Keratinocyte (primary cell): ENCODE measurements around the gene TBC1D13. TPM values are rescaled to one million over a fixed set of nuclear protein-coding genes. Genes with fewer than 3 reads are reported as not detected.

Experiments used
- DNase-seq: peaks from one replicate; pipeline ENCODE4 v3.0.0-alpha.2; 2011; ENCODE audit warnings: low read depth, missing footprints, low spot score
- FAIRE-seq: peaks from 2 replicates; lab custom pipeline; 2011; peaks lifted over from hg19 to GRCh38; lab: Jason Lieb, UNC
- H2AFZ ChIP-seq: 2 replicates; pipeline ENCODE4 v1.6.0; 2012; ENCODE audit warnings: low read length, control low read depth, inconsistent platforms; ENCODE audit not compliant: control insufficient read depth
- H3K27ac ChIP-seq: 2 replicates; pipeline ENCODE4 v1.5.1; 2011; ENCODE audit warnings: low read length; ENCODE audit not compliant: control insufficient read depth, insufficient read depth
- H3K27me3 ChIP-seq: 3 replicates; pipeline ENCODE4 v1.6.0; 2011; ENCODE audit warnings: low read length; ENCODE audit not compliant: control insufficient read depth, insufficient read depth; ENCODE audit errors: extremely low read depth
- H3K36me3 ChIP-seq, 2 experiments: 2 replicates in 1 of 2; 3 replicates in 1 of 2; pipeline ENCODE4 v1.5.1; 2011; ENCODE audit warnings: low read length in 2 of 2, mild to moderate bottlenecking in 1 of 2; ENCODE audit not compliant: control insufficient read depth in 2 of 2, insufficient read depth in 2 of 2; ENCODE audit errors: extremely low read depth in 1 of 2
- H3K4me1 ChIP-seq: 3 replicates; pipeline ENCODE4 v1.5.1; 2011; ENCODE audit warnings: low read length; ENCODE audit not compliant: control insufficient read depth, insufficient read depth; ENCODE audit errors: extremely low read depth
- H3K4me2 ChIP-seq: 3 replicates; pipeline ENCODE4 v1.6.0; 2011; ENCODE audit warnings: low read depth, low read length; ENCODE audit not compliant: control insufficient read depth, insufficient read depth; ENCODE audit errors: extremely low read depth
- H3K4me3 ChIP-seq, 3 experiments: fragments of 200-600 bp in 1 of 3; sonication (generic) in 1 of 3; 2 replicates in 2 of 3; 3 replicates in 1 of 3; pipeline ENCODE4 v1.5.1; 2011 to 2016; ENCODE audit warnings: low read length in 3 of 3, mild to moderate bottlenecking in 3 of 3, control low read depth in 2 of 3, inconsistent platforms in 1 of 3, low read depth in 1 of 3, mixed read lengths in 1 of 3, mixed run types in 1 of 3, moderate library complexity in 1 of 3; ENCODE audit not compliant: control insufficient read depth in 2 of 3, insufficient read depth in 2 of 3; ENCODE audit errors: extremely low read depth in 1 of 3
- H3K79me2 ChIP-seq: 2 replicates; pipeline ENCODE4 v1.6.0; 2012; ENCODE audit warnings: low read length; ENCODE audit not compliant: control insufficient read depth, insufficient read depth
- H3K9ac ChIP-seq: 3 replicates; pipeline ENCODE4 v1.6.0; 2011; ENCODE audit warnings: low read length; ENCODE audit not compliant: control insufficient read depth, insufficient read depth; ENCODE audit errors: extremely low read depth
- H3K9me1 ChIP-seq: 3 replicates; pipeline ENCODE4 v1.6.0; 2011; ENCODE audit warnings: low read length; ENCODE audit not compliant: control insufficient read depth, insufficient read depth; ENCODE audit errors: extremely low read depth
- H3K9me3 ChIP-seq: 2 replicates; pipeline ENCODE4 v1.5.1; 2012; ENCODE audit warnings: low read depth, low read length; ENCODE audit not compliant: control insufficient read depth
- H4K20me1 ChIP-seq: 3 replicates; pipeline ENCODE4 v1.6.0; 2011; ENCODE audit warnings: low read length; ENCODE audit not compliant: control insufficient read depth, insufficient read depth; ENCODE audit errors: extremely low read depth
- CTCF ChIP-seq, 3 experiments: IDR thresholded peaks in 1 of 3; conservative IDR thresholded peaks in 1 of 3; optimal IDR thresholded peaks in 1 of 3; 2 replicates in 2 of 3; 3 replicates in 1 of 3; pipeline versions ENCODE3 to v1.5.1; 2011; ENCODE audit warnings: low read length in 3 of 3, mild to moderate bottlenecking in 3 of 3, moderate library complexity in 2 of 3, control low read depth in 1 of 3, inconsistent platforms in 1 of 3; ENCODE audit not compliant: insufficient read depth in 2 of 3; ENCODE audit errors: extremely low read depth in 1 of 3
- EZH2 ChIP-seq: IDR thresholded peaks from one replicate; pipeline ENCODE4 v1.6.1; 2012; ENCODE audit warnings: inconsistent platforms, mild to moderate bottlenecking, low read length, moderate library complexity
- dilution Hi-C: fragments of 300-500 bp; cut with MboI; formaldehyde crosslinking; loops from one replicate; pipeline ENCODE4 v1.7.0; 2020; ENCODE audit warnings: low sequenced_read_pairs; ENCODE audit not compliant: extremely low pct_ligation_motif_present
- polyA plus RNA-seq, 5 experiments: library from polyadenylated mRNA; depleted of rRNA in 3 of 5; stranded (reverse) in 3 of 5; stranded (forward) in 1 of 5; unstranded in 1 of 5; fragments of >200 nt; gene quantifications; 1 replicate in 1 of 5; 2 replicates in 3 of 5; 3 replicates in 1 of 5; pipeline versions ENCODE4 v1.2.1 to v1.2.3, GENCODE V29; 2011 to 2012; ENCODE audit warnings: missing spikeins in 2 of 5, low read depth in 1 of 5, low replicate concordance in 1 of 5

Gene TBC1D13
- polyA plus RNA-seq, 1 donor (not counting 4 experiments of a cell fraction or from before 2014, with no cell fraction given), result 12.8 TPM

- no peak overlapping the region for H3K4me3 ChIP-seq
- no peaks in the 10 kb centered on the region for H3K4me1 ChIP-seq
- H4K20me1 ChIP-seq, result no peaks in the 10 kb centered on the region
- H3K79me2 ChIP-seq, result no peaks in the 10 kb centered on the region
- no peak overlapping the region for H3K4me2 ChIP-seq
- H3K36me3 ChIP-seq, result peaks cover 13 to 16% of the 10 kb centered on the region in 2 experiments
- no peaks in the 10 kb centered on the region for H3K9me3 ChIP-seq
- dilution Hi-C loops, result no loop called here
- DNase-seq (no peak), FAIRE-seq (no peak)
- H3K27me3 ChIP-seq, result no peaks in the 10 kb centered on the region
- H3K27ac ChIP-seq, result no peak overlapping the region
- no peaks in the 10 kb centered on the region for H3K9me1 ChIP-seq
- H3K9ac ChIP-seq, result no peak overlapping the region
- TF ChIP-seq CTCF (optimal IDR thresholded peaks at IDR 0.05 in 1 of 3, IDR thresholded peaks at IDR 0.05 in 1 of 3, conservative IDR thresholded peaks at IDR 0.05 in 1 of 3; ENCODE audit: extremely low read depth in 1 of 3, insufficient read depth in 2 of 3, low read length in 3 of 3) (no peak), EZH2 (no peak)
- H2AFZ ChIP-seq, result no peak overlapping the region
These were observed 48.5 kb downstream of the TBC1D13 start for GRCh38 chr9:128835246-128836210.

GRCh38 chr9:128836509-128837145, 49.6 kb downstream of the TBC1D13 start:
- Histone ChIP-seq H4K20me1 (no peaks in the 10 kb centered on the region), H3K27me3 (no peaks in the 10 kb centered on the region), H3K4me1 (no peaks in the 10 kb centered on the region), H3K9ac (no peak overlapping the region), H3K9me1 (no peaks in the 10 kb centered on the region), H2AFZ (no peak overlapping the region), H3K79me2 (no peaks in the 10 kb centered on the region), H3K4me3 (no peak overlapping the region), H3K36me3 (peaks cover 13 to 16% of the 10 kb centered on the region in 2 experiments), H3K27ac (no peak overlapping the region), H3K4me2 (no peak overlapping the region), H3K9me3 (no peaks in the 10 kb centered on the region)
- FAIRE-seq (no peak), DNase-seq (no peak)
- TF ChIP-seq EZH2 (no peak), CTCF (optimal IDR thresholded peaks at IDR 0.05 in 1 of 3, IDR thresholded peaks at IDR 0.05 in 1 of 3, conservative IDR thresholded peaks at IDR 0.05 in 1 of 3; ENCODE audit: extremely low read depth in 1 of 3, insufficient read depth in 2 of 3, low read length in 3 of 3) (no peak)
- dilution Hi-C loops, result no loop called here
